PC-3 (cell line): ENCODE data around the gene ADCY9. TPM values are rescaled to one million over a fixed set of nuclear protein-coding genes. Genes with fewer than 3 reads are reported as not detected.

Experiments used
- ATAC-seq: fragments of 200-7000 bp; cut with Tn5 transposase; 2 replicates; pipeline ENCODE4 v1.9.1; 2020; ENCODE audit warnings: mild to moderate bottlenecking, moderate library complexity
- BruUV-seq: library from RNA; stranded (reverse); fragments of 400-500 nt; replicated peaks from 2 replicates; lab custom pipeline; 2021; lab: Mats Ljungman, UMichigan
- CTCF ChIA-PET: fragments of 300-600 bp; sonication (Branson Sonifier 250); formaldehyde crosslinking; loops from one replicate; lab custom pipeline; 2022; ENCODE audit warnings: antibody characterized with exemption; lab: Charles Lee
- POLR2A ChIA-PET: fragments of 300-600 bp; sonication (Branson Sonifier 250); formaldehyde crosslinking; loops from one replicate; lab custom pipeline; 2022; ENCODE audit warnings: antibody characterized with exemption; ENCODE audit not compliant: unreplicated experiment; lab: Charles Lee
- DNase-seq: peaks from one replicate; pipeline ENCODE4 v3.0.0-alpha.2; 2015
- H2AFZ ChIP-seq: fragments of 300-600 bp; sonication (generic); 2 replicates; pipeline ENCODE4 v1.6.0; 2016; ENCODE audit warnings: antibody characterized with exemption, low read length
- H3F3A ChIP-seq: fragments of 300-600 bp; sonication (generic); one replicate; pipeline ENCODE4 v1.6.0; 2017; ENCODE audit warnings: antibody characterized with exemption, low read length, control low read depth, mild to moderate bottlenecking; ENCODE audit not compliant: unreplicated experiment
- H3K27ac ChIP-seq: fragments of 300-600 bp; sonication (generic); 2 replicates; pipeline ENCODE4 v1.5.1; 2016; ENCODE audit warnings: mild to moderate bottlenecking, low read length
- H3K27me3 ChIP-seq: fragments of 300-600 bp; sonication (generic); 2 replicates; pipeline ENCODE4 v1.6.1; 2016; ENCODE audit warnings: low read length, mixed read lengths
- H3K36me3 ChIP-seq: fragments of 300-600 bp; sonication (generic); 2 replicates; pipeline ENCODE4 v1.6.1; 2016; ENCODE audit warnings: low read depth, mixed run types, low read length, mixed read lengths
- H3K4me1 ChIP-seq: fragments of 300-600 bp; sonication (generic); 2 replicates; pipeline ENCODE4 v1.5.1; 2016; ENCODE audit warnings: low read length; ENCODE audit not compliant: insufficient read depth
- H3K4me2 ChIP-seq: fragments of 300-600 bp; sonication (generic); 2 replicates; pipeline ENCODE4 v1.6.0; 2016; ENCODE audit warnings: low read length
- H3K4me3 ChIP-seq: fragments of 300-600 bp; sonication (generic); 2 replicates; pipeline ENCODE4 v1.5.1; 2016; ENCODE audit warnings: mild to moderate bottlenecking, low read length, mixed read lengths
- H3K79me2 ChIP-seq: fragments of 300-600 bp; sonication (generic); 2 replicates; pipeline ENCODE4 v1.6.1; 2017; ENCODE audit warnings: low read length, mixed read lengths
- H3K9ac ChIP-seq: fragments of 300-600 bp; sonication (generic); 2 replicates; pipeline ENCODE4 v1.6.0; 2016; ENCODE audit warnings: mild to moderate bottlenecking, low read length
- H3K9me2 ChIP-seq: fragments of 300-600 bp; sonication (generic); replicated peaks from 2 replicates; pipeline ENCODE4 v1.6.1; 2016; ENCODE audit warnings: mixed run types, low read length, mixed read lengths
- H3K9me3 ChIP-seq: fragments of 300-600 bp; sonication (generic); 2 replicates; pipeline ENCODE4 v1.6.1; 2016; ENCODE audit warnings: low read length, mixed read lengths
- H4K20me1 ChIP-seq: fragments of 300-600 bp; sonication (generic); 2 replicates; pipeline ENCODE4 v1.6.1; 2016; ENCODE audit warnings: low read length, mixed read lengths
- CTCF ChIP-seq: fragments of 300-600 bp; sonication (generic); conservative IDR thresholded peaks from 2 replicates; pipeline ENCODE4 v1.5.1; 2017; ENCODE audit warnings: antibody characterized with exemption, low read depth, mild to moderate bottlenecking, low read length
- EZH2 ChIP-seq: fragments of 300-600 bp; sonication (generic); IDR thresholded peaks from one replicate; pipeline ENCODE4 v1.6.1; 2017; ENCODE audit warnings: antibody characterized with exemption, mild to moderate bottlenecking, low read length; ENCODE audit not compliant: unreplicated experiment
- EZH2phosphoT487 ChIP-seq: fragments of 300-600 bp; sonication (generic); IDR thresholded peaks from 2 replicates; pipeline ENCODE4 v1.6.1; 2018; ENCODE audit warnings: mild to moderate bottlenecking, antibody characterized with exemption, low read length, borderline replicate concordance
- intact Hi-C: fragments of 100-400 bp; cut with micrococcal nuclease; formaldehyde crosslinking; loops from 2 replicates; pipeline ENCODE4 v1.9.0; 2023
- total RNA-seq: library from RNA; depleted of rRNA; stranded (reverse); fragments of >200 nt; gene quantifications from 2 replicates; pipeline ENCODE4 v1.2.3, GENCODE V29; 2014

The ADCY9 gene
- total RNA-seq, 1 experiment from 2014 or later, result 6.2 TPM

DNA sequence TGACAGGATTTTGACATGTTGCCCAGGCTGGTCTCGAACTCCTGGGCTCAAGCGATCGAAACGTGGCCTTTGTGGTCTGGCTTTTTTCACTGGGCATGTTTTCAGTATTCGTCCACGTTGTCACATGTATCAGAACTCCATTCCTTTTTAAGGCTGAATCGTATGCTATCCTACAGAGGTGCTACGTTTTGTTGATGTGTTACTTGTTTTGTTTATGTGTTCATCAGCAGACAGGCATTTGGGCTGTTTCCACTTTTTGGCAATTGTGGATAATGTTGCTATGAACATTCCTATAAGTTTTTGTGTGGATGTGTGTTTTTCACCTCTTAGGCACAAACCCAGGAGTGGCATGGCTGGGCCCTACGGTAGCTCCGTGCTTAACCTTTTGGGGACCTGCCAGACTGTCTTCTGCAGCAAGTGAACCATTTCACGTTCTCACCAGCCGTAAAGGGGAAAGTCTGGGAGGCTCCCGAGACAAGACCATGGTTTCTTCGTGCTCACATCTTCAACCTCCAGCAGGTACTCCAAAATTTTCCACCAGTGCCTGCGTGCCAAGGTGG lies 26.9 kb downstream of the ADCY9 start:
- DNase-seq, result no peak
- no peak overlapping the region for H3K4me3 ChIP-seq
- H3K9me3 ChIP-seq, result no peaks in the 10 kb centered on the region
- no peaks in the 10 kb centered on the region for H3K79me2 ChIP-seq
- no peaks in the 10 kb centered on the region for H3K9me2 ChIP-seq
- no TSS peak for BruUV-seq
- H3K9ac ChIP-seq, result no peak overlapping the region
- no peaks in the 10 kb centered on the region for H3K27me3 ChIP-seq
- H3K27ac ChIP-seq, result no peak overlapping the region
- H3K36me3 ChIP-seq, result no peaks in the 10 kb centered on the region
- no peaks in the 10 kb centered on the region for H3F3A ChIP-seq
- CTCF ChIA-PET, result no interaction called here
- H3K4me2 ChIP-seq, result no peak overlapping the region
- ATAC-seq, result no peak
- POLR2A ChIA-PET, result no interaction called here
- no peaks in the 10 kb centered on the region for H3K4me1 ChIP-seq
- no peaks in the 10 kb centered on the region for H4K20me1 ChIP-seq
- TF ChIP-seq EZH2 (no peak), CTCF (no peak), EZH2phosphoT487 (no peak)
- intact Hi-C loops, result no loop called here
- H2AFZ ChIP-seq, result no peak overlapping the region

DNA sequence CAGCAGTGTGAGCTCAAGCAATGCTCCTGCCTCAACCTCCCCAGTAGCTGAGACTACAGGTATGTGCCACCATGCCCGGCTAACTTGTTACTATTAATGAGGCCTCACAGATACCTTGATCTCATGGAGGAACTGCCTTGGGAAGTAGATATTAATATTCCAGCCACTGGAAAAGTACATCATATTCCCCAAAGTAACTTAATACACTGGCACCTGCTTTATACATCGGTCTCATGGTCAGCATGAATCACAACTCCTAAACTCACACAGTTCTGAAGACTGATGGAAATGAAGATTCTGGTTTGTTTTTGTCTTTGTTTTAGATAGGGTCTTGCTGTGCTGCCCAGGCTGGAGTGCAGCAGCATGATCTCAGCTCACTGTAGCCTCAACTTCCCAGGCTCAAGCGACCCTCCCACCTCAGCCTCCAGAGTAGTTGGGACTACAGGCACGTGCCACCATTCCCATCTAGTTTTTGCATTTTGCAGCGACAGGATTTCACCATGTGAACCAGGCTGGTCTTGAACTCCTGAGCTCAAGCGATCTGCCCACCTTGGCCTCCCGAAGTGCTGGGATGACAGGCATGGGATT lies 28.2 kb downstream of the ADCY9 start:
- H3K9ac ChIP-seq, result no peak overlapping the region
- H3K9me3 ChIP-seq, result no peaks in the 10 kb centered on the region
- H3K4me1 ChIP-seq, result no peaks in the 10 kb centered on the region
- no peak overlapping the region for H3K4me3 ChIP-seq
- POLR2A ChIA-PET, result no interaction called here
- H3K36me3 ChIP-seq, result no peaks in the 10 kb centered on the region
- TF ChIP-seq EZH2phosphoT487, result no peak
- TF ChIP-seq EZH2, result no peak
- TF ChIP-seq CTCF, result no peak
- no peak overlapping the region for H3K4me2 ChIP-seq
- no peaks in the 10 kb centered on the region for H3K27me3 ChIP-seq
- ATAC-seq, result no peak
- intact Hi-C loops, result no loop called here
- CTCF ChIA-PET, result no interaction called here
- no peak overlapping the region for H2AFZ ChIP-seq
- H3K27ac ChIP-seq, result no peak overlapping the region
- no peaks in the 10 kb centered on the region for H3F3A ChIP-seq
- no peaks in the 10 kb centered on the region for H3K9me2 ChIP-seq
- BruUV-seq, result no TSS peak
- no peaks in the 10 kb centered on the region for H3K79me2 ChIP-seq
- DNase-seq, result no peak
- H4K20me1 ChIP-seq, result no peaks in the 10 kb centered on the region

DNA sequence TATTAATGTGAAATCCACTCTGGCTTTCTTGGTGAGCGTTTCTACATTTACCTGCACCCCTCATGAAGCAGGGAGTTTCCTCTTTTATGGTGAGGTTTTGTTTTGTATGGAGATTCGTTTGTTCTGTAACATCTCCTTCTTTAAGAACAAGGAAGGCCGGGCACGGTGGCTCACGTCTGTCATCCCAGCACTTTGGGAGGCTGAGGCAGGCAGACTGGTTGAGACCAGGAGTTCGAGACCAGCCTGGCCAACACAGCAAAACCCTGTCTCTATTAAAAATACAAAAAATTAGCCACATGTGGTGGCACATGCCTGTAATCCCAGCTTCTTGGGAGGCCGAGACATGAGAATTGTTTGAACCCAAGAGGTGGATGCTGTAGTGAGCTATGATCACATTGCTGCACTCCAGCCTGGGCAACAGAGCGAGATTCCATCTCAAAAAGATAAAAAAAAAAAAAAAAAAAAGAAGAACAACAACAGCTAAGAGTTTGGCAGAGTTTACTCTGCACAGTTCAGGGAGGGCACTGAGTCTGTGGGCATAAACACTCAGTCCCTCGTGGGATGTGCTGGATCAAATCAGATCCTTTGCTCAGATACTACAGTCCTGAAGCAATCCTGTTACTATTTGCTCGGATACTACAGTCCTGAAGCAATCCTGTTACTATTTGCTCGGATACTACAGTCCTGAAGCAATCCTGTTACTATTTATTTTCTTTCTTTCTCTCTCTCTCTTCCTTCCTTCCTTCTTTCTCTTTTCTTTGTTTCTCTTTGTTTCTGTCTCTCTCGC lies 28.9 kb downstream of the ADCY9 start:
- H3K79me2 ChIP-seq, result no peaks in the 10 kb centered on the region
- no peak overlapping the region for H2AFZ ChIP-seq
- no TSS peak for BruUV-seq
- no peaks in the 10 kb centered on the region for H3K9me2 ChIP-seq
- no peaks in the 10 kb centered on the region for H4K20me1 ChIP-seq
- intact Hi-C loops, result no loop called here
- CTCF ChIA-PET, result interaction anchor here (0.6 kb wide), 1 partner anchor 82 kb away, joined by 3 read pairs; no protein-coding TSS in a partner anchor
- no peak overlapping the region for H3K9ac ChIP-seq
- no peak for ATAC-seq
- TF ChIP-seq CTCF (no peak), EZH2phosphoT487 (no peak), EZH2 (no peak)
- DNase-seq, result no peak
- H3K4me1 ChIP-seq, result no peaks in the 10 kb centered on the region
- no peaks in the 10 kb centered on the region for H3F3A ChIP-seq
- no peak overlapping the region for H3K4me2 ChIP-seq
- no peaks in the 10 kb centered on the region for H3K27me3 ChIP-seq
- POLR2A ChIA-PET, result no interaction called here
- H3K9me3 ChIP-seq, result no peaks in the 10 kb centered on the region
- H3K36me3 ChIP-seq, result no peaks in the 10 kb centered on the region
- no peak overlapping the region for H3K27ac ChIP-seq
- no peak overlapping the region for H3K4me3 ChIP-seq
